ENCODE results near the gene TEKTIP1.
"Not testable (repeated sequence)": the region's sequence is repeated elsewhere in the genome, so short reads cannot be mapped to it uniquely, and the experiment has no call there.

TEKTIP1 gene

DNA sequence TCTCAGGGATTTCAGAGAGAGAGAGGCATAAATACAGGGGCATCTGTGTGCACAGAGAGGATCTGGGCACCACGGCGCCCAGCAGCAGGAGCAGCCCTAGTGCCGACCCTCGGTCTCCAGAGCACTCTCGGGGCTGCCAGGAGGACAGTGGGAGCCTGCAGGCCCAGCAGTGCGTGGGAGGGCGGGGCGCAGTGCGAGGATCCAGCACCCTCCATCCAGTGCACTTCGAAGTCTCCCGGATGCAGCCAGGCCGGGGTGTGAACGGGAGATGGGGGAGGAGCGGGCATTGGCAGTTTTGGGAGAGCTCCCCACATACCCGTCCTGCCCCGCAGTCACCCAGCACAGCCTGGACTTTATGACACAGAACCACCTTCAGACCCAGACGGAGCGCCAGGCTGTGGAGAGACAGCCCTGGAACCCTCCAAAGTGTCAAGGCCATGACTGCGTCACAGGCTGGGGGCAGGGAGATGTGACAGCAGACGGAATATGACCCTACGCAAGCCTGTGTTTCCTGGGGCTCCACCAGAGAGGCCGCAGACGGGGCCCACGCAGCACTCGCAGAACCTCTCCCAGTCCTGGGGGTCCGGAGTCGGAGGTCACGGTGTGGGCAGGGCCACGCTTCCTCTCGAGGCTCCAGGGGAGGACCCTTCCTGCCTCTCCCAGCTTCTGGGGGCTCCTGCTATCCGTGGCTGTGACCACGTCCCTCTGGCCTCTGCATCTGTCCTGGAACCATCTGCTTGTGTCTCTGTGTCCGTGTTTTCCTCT, 14.7 kb upstream of the TEKTIP1 start:
- DNase-seq: no peak

DNA sequence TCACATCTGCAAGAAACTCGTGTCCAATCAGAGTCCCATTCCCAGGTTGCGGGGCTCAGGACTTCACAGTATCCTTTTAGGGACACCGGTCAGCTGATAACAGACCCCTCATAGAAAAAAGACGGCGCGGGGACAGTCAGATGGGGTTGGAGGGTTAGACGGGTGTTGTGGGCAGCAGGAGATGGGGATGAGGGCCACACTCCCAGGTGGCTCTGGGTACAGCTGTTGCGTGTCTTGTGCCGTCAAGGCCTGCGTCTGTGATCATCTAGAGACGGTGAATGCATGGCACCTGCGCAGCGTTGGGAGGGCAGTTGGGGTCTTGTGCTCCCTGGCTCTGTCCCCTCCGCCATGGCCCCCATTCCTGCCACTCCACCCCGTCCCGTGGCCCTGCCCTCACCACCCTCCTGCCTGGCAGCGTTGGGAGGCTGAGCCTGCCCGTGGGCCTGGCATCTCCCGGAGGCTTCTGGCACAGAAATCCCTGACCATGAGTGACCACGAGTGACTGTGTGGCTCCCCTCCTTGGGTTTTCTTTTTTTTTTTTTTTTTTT, 14.0 kb upstream of the TEKTIP1 start:
- DNase-seq: no peak

DNA sequence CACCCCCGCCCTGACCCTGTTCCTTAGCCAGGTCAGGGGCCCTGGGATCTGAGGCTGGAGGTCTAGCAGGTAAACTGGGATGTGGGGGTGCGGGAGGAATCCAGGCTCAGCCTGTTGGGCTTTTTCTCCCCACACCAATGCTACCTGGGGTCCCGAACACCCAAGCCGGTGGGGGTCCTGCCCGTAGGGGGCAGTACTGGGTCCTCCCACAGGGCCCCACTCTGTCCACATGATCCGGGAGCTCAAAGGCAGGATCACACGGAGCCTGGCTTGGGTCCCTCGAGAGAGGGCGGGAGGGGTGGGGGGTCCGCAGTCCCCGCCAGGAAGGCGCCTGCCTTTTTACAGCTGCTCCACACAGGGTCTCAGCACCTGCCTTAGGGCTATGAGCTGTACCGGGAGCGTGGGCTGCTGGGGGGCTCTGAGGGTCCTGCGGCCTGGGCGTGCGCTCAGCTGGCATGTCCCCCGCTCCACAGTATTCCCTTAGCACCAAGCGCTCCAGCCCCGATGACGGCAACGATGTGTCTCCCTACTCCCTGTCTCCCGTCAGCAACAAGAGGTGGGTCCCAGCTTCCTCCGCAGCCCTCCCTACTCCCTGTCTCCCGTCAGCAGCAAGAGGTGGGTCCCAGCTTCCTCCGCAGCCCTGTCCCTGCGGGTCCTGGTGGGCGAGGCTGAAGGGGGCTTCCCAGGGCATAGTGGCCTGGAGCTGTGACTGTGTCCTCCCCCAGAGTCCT, 12.3 kb upstream of the TEKTIP1 start:
- DNase-seq: no peak

- no peak for DNase-seq
These were observed 11.6 kb upstream of the TEKTIP1 start for GRCh38 chr19:3527238-3527910.

- DNase-seq: no peak
These were observed 10.9 kb upstream of the TEKTIP1 start for GRCh38 chr19:3528080-3528479.

GRCh38 chr19:3528539-3529211, 10.3 kb upstream of the TEKTIP1 start:
- no peak for DNase-seq

- DNase-seq: not testable (repeated sequence)
These were observed 9.7 kb upstream of the TEKTIP1 start for GRCh38 chr19:3529299-3529698.

- no peak for DNase-seq
These were observed 8.6 kb upstream of the TEKTIP1 start for GRCh38 chr19:3530389-3530788.

DNA sequence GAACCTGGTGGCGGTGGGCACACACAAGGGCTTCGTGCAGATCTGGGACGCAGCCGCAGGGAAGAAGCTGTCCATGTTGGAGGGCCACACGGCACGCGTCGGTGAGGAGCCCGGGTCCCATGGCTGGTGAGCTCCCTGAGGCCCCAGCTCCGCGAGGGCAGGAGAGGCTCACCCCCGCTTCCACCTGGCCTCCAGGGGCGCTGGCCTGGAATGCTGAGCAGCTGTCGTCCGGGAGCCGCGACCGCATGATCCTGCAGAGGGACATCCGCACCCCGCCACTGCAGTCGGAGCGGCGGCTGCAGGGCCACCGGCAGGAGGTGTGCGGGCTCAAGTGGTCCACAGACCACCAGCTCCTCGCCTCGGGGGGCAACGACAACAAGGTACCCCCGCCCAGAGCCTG, 7.3 kb upstream of the TEKTIP1 start:
- no peak for DNase-seq

GRCh38 chr19:3532154-3532786, 6.7 kb upstream of the TEKTIP1 start:
- no peak for DNase-seq

DNA sequence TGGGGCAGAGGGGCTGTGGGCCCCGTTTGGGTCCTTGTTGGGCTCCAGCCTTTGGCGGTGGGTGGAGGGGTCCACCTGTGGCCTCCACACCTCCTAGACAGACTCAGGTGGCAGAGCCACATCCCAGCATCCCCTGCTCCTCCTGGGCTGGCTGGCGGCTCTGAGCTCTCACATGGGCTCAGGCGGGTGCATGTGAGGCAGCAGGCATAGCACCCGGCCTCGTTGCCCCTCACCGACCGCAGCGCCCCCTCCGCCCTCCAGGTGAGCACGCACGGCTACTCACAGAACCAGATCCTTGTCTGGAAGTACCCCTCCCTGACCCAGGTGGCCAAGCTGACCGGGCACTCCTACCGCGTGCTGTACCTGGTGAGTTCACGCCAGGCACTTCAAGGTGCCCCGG, 5.9 kb upstream of the TEKTIP1 start:
- DNase-seq: no peak

DNA sequence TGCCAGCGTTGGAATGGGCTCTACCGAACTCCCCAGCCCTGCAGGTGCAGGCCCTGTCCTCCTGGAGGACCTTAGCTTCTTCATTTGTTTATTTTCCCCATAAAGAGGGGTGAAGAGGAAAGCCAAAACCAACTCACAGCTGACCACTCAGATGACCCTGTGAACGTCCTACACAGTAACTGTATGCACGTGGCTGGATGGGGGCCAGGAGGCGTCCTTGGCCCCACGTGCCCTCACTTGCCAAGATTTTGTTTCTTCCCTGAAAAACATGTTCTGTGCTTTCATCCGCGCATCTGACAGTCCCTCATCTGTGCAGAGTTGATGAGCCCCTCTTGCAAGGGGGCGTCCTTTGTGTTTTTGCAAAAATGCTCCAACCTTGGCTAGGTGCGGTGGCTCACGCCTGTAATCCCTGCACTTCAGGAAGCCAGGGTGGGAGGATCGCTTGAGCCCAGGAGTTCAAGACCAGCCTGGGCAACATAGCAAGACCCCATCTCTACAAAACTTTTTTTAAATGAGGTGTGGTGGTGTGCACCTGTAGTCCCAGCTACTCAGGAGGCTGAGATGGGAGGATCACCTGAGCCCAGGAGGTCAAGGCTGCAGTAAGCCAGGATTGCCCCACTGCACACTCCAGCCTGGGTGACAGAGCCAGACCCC, 5.3 kb upstream of the TEKTIP1 start:
- no peak for DNase-seq

DNA sequence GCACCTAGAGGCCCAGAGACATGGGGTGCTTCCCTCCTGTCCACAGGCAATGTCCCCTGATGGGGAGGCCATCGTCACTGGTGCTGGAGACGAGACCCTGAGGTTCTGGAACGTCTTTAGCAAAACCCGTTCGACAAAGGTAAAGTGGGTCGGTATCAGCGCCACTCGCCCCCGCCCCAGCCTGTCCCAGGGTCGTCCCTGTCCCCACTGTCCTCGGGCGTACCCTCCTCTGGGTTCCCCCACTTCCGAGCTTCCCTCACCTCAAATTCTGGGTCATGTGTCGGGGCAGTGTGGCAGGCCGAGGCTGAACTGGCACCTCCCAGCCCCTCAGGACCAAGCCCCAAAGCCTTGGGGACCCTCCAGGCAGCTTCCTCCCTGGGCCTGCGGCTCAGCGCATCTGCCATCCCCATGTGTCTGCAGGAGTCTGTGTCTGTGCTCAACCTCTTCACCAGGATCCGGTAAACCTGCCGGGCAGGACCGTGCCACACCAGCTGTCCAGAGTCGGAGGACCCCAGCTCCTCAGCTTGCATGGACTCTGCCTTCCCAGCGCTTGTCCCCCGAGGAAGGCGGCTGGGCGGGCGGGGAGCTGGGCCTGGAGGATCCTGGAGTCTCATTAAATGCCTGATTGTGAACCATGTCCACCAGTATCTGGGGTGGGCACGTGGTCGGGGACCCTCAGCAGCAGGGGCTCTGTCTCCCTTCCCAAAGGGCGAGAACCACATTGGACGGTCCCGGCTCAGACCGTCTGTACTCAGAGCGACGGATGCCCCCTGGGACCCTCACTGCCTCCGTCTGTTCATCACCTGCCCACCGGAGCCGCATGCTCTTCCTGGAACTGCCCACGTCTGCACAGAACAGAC, 4.4 kb upstream of the TEKTIP1 start:
- no peak for DNase-seq

DNA sequence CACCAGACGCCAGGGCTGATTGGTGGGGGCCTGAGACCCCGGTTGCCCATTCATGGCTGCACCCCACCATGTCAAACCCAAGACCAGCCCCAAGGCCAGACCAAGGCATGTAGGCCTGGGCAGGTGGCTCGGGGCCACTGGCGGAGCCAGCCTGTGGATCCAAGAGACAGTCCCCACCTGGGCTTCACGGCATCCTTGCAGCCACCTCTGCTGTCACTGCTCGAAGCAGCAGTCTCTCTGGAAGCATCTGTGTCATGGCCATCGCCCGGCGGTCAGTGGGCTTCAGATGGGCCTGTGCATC, 3.8 kb upstream of the TEKTIP1 start:
- no peak for DNase-seq

DNA sequence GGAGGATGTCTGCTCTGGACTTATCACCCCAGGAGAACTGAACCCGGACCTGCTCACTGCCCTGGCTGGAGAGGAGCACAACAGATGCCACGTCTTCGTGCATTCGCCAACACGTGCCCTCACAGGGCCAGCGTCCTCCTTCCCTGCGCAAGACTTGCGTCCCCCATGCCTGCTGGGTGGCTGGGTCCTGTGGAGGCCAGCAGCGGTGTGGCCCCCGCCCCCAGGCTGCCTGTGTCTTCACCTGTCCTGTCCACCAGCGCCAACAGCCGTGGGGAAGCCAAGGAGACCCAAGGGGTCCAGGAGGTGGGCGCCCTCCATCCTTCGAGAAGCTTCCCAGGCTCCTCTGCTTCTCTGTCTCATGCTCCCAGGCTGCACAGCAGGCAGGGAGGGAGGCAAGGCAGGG, 3.4 kb upstream of the TEKTIP1 start:
- DNase-seq: no peak

- no peak for DNase-seq
These were observed 3.0 kb upstream of the TEKTIP1 start for GRCh38 chr19:3535981-3536380.

DNA sequence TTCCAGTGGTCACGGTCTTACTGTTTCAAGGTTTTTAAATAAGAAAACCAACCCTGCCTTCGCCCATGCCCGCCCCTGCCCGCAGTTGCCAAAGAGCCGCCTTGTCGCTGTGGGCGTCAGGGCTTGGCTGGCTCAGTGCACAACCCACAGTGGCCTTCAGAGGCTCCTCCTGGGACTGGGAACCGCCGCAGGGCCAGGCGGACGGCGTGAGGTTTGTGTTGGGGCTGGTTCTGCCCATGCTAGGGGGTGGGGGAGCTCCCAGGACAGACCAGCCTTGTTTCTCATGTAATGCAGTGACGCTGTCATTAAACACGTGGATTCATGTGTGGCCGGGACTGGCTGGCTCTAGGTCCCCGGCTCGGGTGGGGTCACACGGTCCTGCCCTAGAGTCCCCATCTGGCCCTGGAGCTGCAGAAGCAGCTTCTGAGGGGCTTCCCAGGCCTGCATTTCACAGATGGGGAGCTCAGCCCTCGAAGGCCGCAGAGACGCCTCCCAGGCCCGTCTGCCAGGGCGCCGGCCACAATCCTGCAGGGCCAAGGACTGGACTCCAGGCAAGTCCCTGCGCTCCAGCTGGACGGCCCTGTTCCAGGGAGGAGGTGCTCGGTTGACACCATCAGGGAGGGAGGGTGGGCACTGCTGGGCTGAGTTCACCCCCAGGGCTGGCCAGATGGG, 2.4 kb upstream of the TEKTIP1 start:
- no peak for DNase-seq

DNA sequence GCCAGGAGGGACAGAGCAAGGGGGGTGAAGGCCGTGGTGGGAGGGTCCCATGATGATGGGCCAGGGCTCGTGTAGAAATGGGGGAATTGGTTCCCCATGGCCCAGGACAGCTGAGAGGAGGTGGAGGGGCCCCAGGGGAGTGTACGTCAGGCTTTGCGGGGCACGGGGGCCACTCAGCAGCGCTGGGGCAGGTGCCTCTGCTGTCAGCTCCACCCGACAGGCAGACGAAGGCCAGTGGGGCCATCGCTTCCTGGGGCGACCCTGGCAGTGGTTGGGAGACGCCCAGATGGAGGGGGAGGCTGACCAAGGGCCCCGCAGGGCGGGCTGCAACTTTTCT, 1.9 kb upstream of the TEKTIP1 start:
- no peak for DNase-seq

GRCh38 chr19:3537438-3538240, 1.3 kb upstream of the TEKTIP1 start:
- DNase-seq: no peak

Data from GOT3 (cell line).